Stomach smooth muscle (tissue), 2 donors: ENCODE measurements around the gene ATP7B.

Experiments used
- H3K27ac ChIP-seq: one replicate; pipeline ENCODE4 v1.7.0; 2013; ENCODE audit warnings: mild to moderate bottlenecking, low read length, inconsistent platforms
- H3K27me3 ChIP-seq, 2 donors: one replicate each; pipeline ENCODE4 v1.7.0; 2013; ENCODE audit warnings: low read length in 2 of 2; ENCODE audit not compliant: insufficient read depth in 2 of 2, control insufficient read depth in 1 of 2
- H3K36me3 ChIP-seq, 2 donors: one replicate each; pipeline ENCODE4 v1.7.0; 2013; ENCODE audit warnings: low read length in 2 of 2; ENCODE audit not compliant: control insufficient read depth in 2 of 2, insufficient read depth in 2 of 2
- H3K4me1 ChIP-seq: one replicate; pipeline ENCODE4 v1.7.0; 2013; ENCODE audit warnings: low read length; ENCODE audit not compliant: control insufficient read depth, insufficient read depth
- H3K4me3 ChIP-seq, 2 donors: one replicate each; pipeline ENCODE4 v1.7.0; 2013; ENCODE audit warnings: low read length in 2 of 2
- H3K9ac ChIP-seq, 2 donors: one replicate each; pipeline ENCODE4 v1.7.0; 2013; ENCODE audit warnings: low read length in 2 of 2, mild to moderate bottlenecking in 1 of 2
- H3K9me3 ChIP-seq, 2 donors: one replicate each; pipeline ENCODE4 v1.7.0; 2013; ENCODE audit warnings: low read length in 2 of 2; ENCODE audit not compliant: control insufficient read depth in 2 of 2
- donor health status: healthy.
- donor health status: Pancreatic carcinoma.

The ATP7B gene

DNA sequence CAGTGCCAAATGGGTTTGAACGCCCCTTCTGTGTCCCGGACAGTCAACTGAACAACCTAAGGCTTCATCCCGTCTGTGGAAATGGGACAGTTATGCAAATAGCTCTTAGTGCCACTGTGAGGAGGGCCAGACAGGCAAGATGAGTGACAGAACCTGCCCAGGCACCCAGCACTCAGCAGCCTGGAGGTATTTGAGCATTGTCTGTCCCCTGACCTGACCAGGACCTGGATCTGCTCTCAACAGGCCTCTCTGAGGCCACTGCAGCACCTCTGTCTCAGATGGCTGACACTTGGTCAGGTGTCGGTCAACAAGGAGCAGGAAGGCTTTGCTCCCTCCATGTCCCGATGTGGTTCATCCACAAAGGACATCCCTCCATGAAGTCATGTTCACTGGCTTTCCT lies 81.6 kb downstream of the ATP7B start:
- no peak overlapping the region for H3K27ac ChIP-seq
- H3K9me3 ChIP-seq = no peaks in the 10 kb centered on the region
- peaks cover 0 to 15% of the 10 kb centered on the region in 2 donors for H3K36me3 ChIP-seq
- H3K4me1 ChIP-seq = no peaks in the 10 kb centered on the region
- no peaks in the 10 kb centered on the region for H3K27me3 ChIP-seq
- H3K4me3 ChIP-seq = no peak overlapping the region
- no peak overlapping the region for H3K9ac ChIP-seq

DNA sequence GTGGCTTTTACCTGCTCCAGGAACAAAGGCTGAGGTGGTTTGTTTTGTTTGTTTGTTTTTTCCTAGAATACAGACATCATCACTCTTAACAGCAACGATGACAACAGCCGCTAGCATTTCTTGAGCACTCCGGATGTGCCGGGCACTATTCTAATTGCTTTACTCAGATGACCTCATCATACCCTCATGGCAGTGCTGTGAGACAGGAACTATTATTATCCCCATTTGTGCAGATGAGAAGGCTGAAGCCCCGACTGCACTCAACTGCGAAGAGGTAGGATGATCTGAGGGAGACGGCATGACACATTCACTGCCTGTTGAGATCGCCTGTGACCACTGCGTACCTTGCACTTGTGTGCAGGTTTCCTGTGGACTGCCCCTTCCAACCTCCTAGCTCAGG lies 83.0 kb downstream of the ATP7B start:
- no peaks in the 10 kb centered on the region for H3K27me3 ChIP-seq
- H3K4me1 ChIP-seq = no peaks in the 10 kb centered on the region
- H3K36me3 ChIP-seq = peaks cover 0 to 5% of the 10 kb centered on the region in 2 donors
- H3K4me3 ChIP-seq = no peak overlapping the region
- no peak overlapping the region for H3K9ac ChIP-seq
- H3K9me3 ChIP-seq = no peaks in the 10 kb centered on the region
- H3K27ac ChIP-seq = no peak overlapping the region

DNA sequence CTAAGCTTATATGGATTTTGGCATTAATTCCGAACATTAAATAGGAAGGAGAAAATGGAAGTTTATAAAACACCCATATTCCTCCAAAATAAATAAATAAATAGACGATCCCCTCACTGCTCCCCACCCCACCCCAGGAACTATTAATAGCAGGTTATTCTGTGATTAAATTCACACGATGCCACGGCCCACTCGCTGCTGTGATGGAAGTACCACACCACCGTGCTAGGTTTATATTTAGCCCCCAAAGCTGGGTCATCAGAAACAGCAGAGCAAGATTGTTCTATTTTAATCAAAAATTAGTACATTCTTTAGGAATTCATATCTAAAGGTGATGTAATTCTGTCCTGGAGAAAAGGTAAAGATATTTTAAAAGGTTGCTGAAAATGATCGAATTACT lies 84.1 kb downstream of the ATP7B start:
- Histone ChIP-seq H3K4me3 (no peak overlapping the region), H3K9me3 (no peaks in the 10 kb centered on the region), H3K27ac (no peak overlapping the region), H3K27me3 (no peaks in the 10 kb centered on the region), H3K9ac (no peak overlapping the region), H3K4me1 (no peaks in the 10 kb centered on the region), H3K36me3 (peaks cover 0 to 5% of the 10 kb centered on the region in 2 donors)

DNA sequence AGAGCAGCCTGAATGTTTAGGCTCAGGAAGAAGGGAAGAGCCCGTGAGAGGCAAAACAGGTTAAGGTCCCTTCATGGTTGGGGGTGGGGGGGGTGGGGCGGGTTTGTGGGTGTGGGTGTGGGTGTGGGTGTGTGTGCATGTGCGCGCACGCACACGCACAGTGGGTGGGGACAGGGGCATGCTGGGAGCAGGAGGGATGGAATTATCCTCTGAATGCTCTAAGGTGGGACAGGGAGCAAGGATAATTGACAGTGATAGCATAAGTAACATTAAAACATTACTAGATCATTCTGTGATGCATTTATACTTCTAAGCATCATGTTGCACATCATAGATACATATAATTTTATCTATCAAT lies 84.7 kb downstream of the ATP7B start:
- no peak overlapping the region for H3K27ac ChIP-seq
- H3K4me3 ChIP-seq = no peak overlapping the region
- no peaks in the 10 kb centered on the region for H3K4me1 ChIP-seq
- no peak overlapping the region for H3K9ac ChIP-seq
- H3K27me3 ChIP-seq = no peaks in the 10 kb centered on the region
- H3K9me3 ChIP-seq = no peaks in the 10 kb centered on the region
- peaks cover 0 to 3% of the 10 kb centered on the region in 2 donors for H3K36me3 ChIP-seq

DNA sequence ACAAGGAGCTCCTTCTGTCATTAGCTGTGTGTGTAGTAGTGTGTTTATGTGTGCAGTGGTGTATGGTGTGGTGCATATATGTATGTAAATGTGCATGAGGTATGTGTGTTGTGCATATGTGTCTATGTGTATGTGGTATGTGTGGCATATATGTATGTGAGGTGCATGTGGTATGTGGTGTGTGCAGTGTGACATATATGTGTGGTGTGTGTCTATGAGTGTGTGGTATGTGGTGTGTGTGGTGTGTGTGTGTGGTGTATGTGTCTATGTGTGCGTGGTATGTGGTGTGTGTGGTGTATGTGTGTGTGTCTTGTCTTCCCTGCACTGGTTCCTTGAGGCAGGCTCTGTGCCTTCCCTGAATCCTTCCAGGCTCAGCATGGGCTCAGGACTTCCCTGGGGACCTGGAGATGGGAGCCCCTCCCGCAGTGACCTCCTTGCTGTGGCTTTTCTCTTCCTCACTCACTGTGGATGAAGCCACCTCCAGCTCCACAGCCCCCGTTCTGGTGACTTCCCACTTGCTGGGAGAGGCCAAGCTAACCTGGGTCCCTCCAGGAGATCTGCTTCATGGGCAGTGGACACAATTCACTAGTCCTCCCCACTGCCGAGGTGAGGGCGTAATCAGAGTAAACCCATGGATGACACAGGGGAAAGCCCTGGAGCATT lies 85.3 kb downstream of the ATP7B start:
- H3K36me3 ChIP-seq = peaks cover 0 to 3% of the 10 kb centered on the region in 2 donors
- H3K4me3 ChIP-seq = no peak overlapping the region
- H3K27ac ChIP-seq = no peak overlapping the region
- H3K9me3 ChIP-seq = no peaks in the 10 kb centered on the region
- H3K9ac ChIP-seq = no peak overlapping the region
- no peaks in the 10 kb centered on the region for H3K4me1 ChIP-seq
- H3K27me3 ChIP-seq = no peaks in the 10 kb centered on the region

DNA sequence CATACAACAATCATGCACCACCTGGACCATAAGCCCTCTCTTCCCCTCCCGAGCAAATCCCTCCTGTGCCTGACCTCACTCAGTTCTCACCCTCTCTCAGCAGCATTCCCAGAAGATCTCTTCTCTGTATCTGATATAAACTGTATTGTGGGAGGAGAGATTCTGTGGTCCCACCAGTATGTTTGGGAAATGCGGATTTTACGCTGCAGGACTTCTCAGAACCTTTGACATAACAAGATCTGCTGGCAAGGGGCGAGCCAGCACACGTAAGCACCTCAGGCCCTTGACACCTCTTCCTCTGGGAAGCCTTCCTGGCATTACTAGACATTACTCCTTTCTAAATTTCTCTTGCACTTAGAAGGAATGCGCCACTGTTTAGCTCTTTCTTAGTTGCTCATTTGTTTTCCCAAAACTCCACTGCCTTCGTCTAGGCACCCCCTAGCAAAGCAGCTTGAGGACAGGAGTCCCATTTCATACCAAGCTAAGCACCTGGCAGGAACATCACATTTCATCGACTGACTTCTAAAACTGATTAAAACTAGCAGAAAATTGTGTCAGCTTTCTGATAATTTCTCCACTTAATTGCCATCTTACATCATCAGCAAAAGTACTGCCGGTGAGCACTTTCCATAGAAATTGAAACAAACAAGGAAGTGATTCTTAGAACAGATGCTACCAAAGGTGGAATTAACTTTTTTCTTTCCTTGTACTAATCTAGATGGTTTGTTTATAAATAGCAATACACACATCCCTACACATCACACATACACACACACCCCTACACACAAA lies 86.3 kb downstream of the ATP7B start:
- H3K4me3 ChIP-seq = no peak overlapping the region
- H3K27me3 ChIP-seq = no peaks in the 10 kb centered on the region
- no peak overlapping the region for H3K9ac ChIP-seq
- H3K36me3 ChIP-seq = peaks cover 0 to 3% of the 10 kb centered on the region in 2 donors
- H3K27ac ChIP-seq = no peak overlapping the region
- no peaks in the 10 kb centered on the region for H3K4me1 ChIP-seq
- no peaks in the 10 kb centered on the region for H3K9me3 ChIP-seq

DNA sequence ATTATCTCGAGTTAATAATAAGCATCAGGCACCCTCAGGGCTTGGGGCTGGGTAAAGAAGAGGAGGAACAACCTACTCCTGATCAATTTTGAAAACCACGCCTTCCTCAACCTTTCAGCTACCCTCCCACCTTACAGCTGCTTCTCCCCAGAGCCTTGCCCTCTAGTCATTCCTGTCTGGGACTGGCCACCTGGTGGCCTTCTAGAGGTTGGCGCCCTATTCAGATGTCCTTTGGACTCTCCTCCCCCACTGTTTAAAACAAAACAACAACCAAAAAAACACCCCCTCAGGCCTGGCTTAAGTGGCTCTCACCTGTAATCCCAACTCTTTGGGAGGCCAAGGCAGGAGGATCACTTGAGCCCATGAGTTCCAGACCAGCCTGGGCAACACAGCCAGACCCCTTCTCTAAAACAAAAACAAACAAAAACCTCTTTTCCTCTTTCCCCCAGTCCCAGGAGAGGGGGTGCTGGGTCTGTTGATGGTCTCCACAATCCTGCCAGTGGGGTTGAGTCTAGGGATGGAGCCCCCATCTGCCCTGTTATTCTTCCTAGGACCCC lies 87.2 kb downstream of the ATP7B start:
- no peak overlapping the region for H3K4me3 ChIP-seq

DNA sequence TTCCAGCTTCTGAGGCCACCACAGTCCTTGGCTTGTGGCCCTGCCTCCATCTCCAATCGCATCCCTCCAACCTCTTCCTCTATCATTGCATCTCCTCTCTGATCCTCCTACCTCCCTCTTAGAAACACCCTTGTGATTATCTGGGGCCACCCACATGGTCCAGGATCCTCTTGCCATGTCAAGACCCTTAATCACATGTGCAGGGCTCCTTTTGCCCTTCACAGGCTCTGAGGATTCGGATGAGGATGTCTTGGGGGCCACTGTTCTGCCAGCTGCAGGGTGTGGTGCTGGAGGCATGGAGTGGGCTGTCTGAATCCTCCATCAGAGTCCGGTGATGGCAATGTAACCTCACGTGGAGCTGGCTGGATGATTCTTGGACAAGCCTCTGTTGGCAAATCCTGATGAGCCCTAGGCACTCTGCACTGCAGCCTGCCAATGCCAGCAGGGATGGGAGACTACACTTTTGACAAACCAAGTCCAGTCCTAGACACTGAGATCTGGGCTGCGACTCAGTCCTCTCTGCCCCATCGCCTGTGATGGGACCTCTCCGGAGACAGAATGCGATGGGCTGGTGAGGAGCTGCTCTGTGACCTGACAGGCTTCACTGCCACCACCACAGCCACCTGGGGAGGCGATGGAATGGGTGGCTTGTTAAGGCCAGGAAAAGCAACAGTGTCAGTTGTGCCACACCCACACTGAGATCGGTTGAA lies 88.3 kb downstream of the ATP7B start:
- Histone ChIP-seq H3K4me1 (no peaks in the 10 kb centered on the region), H3K36me3 (peaks cover 0 to 2% of the 10 kb centered on the region in 2 donors), H3K27ac (no peak overlapping the region), H3K27me3 (no peaks in the 10 kb centered on the region), H3K9ac (no peak overlapping the region), H3K9me3 (no peaks in the 10 kb centered on the region), H3K4me3 (no peak overlapping the region)

More for the DNA sequence above, 87.2 kb downstream of the ATP7B start:
- H3K9ac ChIP-seq = no peak overlapping the region
- H3K27ac ChIP-seq = no peak overlapping the region
- H3K27me3 ChIP-seq = no peaks in the 10 kb centered on the region
- H3K4me1 ChIP-seq = no peaks in the 10 kb centered on the region
- H3K36me3 ChIP-seq = peaks cover 0 to 3% of the 10 kb centered on the region in 2 donors
- H3K9me3 ChIP-seq = no peaks in the 10 kb centered on the region

DNA sequence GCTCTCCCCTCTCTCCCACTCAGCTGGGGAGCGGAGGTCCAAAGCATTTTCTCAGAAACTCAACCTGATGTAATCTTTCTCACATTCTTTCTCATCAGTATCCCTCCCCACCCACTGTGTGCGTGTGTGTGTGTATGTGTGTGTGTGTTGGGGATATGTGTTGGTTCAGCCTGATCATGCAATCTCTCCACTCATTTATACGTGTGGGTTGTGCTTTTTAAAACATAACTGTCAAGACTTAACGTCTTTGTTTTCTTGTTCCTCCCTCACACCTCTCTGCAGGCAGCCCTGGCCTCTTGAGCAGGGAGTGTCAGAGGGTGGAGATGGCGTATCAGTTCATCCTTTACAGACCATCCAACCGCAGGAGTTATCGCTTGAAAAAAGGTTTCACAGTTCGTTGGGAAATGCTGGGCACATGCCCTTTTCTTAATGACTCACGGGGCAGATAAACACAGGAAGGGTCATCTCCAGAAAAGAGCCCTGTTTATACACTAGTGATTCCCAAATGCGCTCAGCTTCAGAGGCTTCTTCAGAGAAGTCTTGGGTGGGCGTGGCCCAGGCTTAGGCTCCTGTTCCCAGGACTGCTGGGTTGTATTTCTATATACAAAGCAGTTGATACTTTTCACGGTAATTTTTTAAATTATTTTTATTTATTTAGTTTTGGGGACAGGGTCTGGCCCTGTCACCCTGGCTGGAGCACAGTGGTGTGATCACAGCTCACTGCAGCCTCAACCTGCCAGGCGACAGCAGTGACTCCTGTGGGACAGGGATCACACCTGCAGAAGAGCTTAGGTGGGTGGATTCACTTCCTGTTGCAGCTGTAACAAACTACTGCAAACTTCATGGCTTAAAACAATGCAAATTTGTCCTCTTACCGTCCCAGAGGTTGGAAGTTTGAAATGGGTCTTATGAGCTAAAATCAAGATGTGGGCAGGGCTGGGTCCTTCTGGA lies 89.2 kb downstream of the ATP7B start:
- Histone ChIP-seq H3K4me1 (no peaks in the 10 kb centered on the region), H3K27me3 (no peaks in the 10 kb centered on the region), H3K9me3 (no peaks in the 10 kb centered on the region), H3K36me3 (no peaks in the 10 kb centered on the region), H3K27ac (no peak overlapping the region), H3K4me3 (no peak overlapping the region), H3K9ac (no peak overlapping the region)

DNA sequence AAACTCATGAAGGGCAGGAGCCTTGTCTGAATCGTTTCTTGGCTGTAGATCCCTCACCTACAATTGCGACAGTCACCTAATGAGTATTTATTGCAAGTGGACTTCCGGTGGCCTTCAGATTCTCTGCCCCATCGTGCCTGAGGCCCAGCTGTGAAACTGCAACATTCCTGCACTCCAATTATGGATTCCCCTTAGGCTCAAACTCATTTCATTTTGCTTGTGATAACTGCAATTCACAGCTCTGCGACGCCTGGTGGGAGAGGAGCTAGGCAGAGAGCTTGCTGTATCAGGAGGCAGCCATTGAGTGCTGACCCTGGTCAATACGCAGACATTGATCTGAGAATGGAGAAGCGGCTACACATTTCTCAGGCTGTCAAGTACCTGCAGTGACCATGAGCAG lies 90.5 kb downstream of the ATP7B start:
- Histone ChIP-seq H3K4me3 (no peak overlapping the region), H3K27me3 (no peaks in the 10 kb centered on the region), H3K27ac (no peak overlapping the region), H3K9me3 (no peaks in the 10 kb centered on the region), H3K36me3 (peaks cover 0 to 2% of the 10 kb centered on the region in 2 donors), H3K4me1 (no peaks in the 10 kb centered on the region), H3K9ac (no peak overlapping the region)
